ENCODE measurements around the gene CNTN1. TPM values are rescaled to one million over a fixed set of nuclear protein-coding genes. Genes with fewer than 3 reads are reported as not detected.

The CNTN1 gene
- total RNA-seq, 4 donors from 2014 or later: 0.15 to 0.29 (median 0.22) TPM

- DNase-seq (no peak), ATAC-seq (no peak)
- TF ChIP-seq POLR2A (IDR thresholded peaks at IDR 0.05) (no peak), CTCF (IDR thresholded peaks at IDR 0.05 in 4 of 5, conservative IDR thresholded peaks at IDR 0.05 in 1 of 5) (no peak)
- Histone ChIP-seq H3K27me3 (no peaks in the 10 kb centered on the region), H3K4me1 (no peaks in the 10 kb centered on the region), H3K9me3 (no peaks in the 10 kb centered on the region), H3K4me3 (no peak overlapping the region), H3K36me3 (no peaks in the 10 kb centered on the region), H3K27ac (no peak overlapping the region)
- in situ Hi-C loops (cut with MboI; ENCODE audit: low sequenced_read_pairs in 4 of 4) (no loop called here), intact Hi-C loops (cut with DNase I; ENCODE audit: low total_unique reads) (no loop called here)
Observed at GRCh38 chr12:40769846-40770245, 77.6 kb downstream of the CNTN1 start.

- TF ChIP-seq CTCF (IDR thresholded peaks at IDR 0.05 in 4 of 5, conservative IDR thresholded peaks at IDR 0.05 in 1 of 5) (no peak), POLR2A (IDR thresholded peaks at IDR 0.05) (no peak)
- in situ Hi-C loops (cut with MboI; ENCODE audit: low sequenced_read_pairs in 4 of 4) (no loop called here), intact Hi-C loops (cut with DNase I; ENCODE audit: low total_unique reads) (no loop called here)
- DNase-seq (no peak), ATAC-seq (no peak)
- Histone ChIP-seq H3K4me3 (no peak overlapping the region), H3K9me3 (no peaks in the 10 kb centered on the region), H3K4me1 (no peaks in the 10 kb centered on the region), H3K36me3 (no peaks in the 10 kb centered on the region), H3K27me3 (no peaks in the 10 kb centered on the region), H3K27ac (no peak overlapping the region)
Observed at GRCh38 chr12:40770781-40771180, 78.5 kb downstream of the CNTN1 start.

GRCh38 chr12:40775661-40776060 is 83.4 kb downstream of the CNTN1 start:
- intact Hi-C loops (cut with DNase I; ENCODE audit: low total_unique reads): no loop called here
- Histone ChIP-seq H3K9me3 (no peaks in the 10 kb centered on the region), H3K4me1 (no peaks in the 10 kb centered on the region), H3K4me3 (no peak overlapping the region), H3K36me3 (no peaks in the 10 kb centered on the region), H3K27ac (no peak overlapping the region), H3K27me3 (no peaks in the 10 kb centered on the region)
- TF ChIP-seq POLR2A (IDR thresholded peaks at IDR 0.05) (no peak), CTCF (IDR thresholded peaks at IDR 0.05 in 4 of 5, conservative IDR thresholded peaks at IDR 0.05 in 1 of 5) (no peak)
- no peak for ATAC-seq
- in situ Hi-C loops (cut with MboI; ENCODE audit: low sequenced_read_pairs in 4 of 4): no loop called here
- no peak for DNase-seq

- intact Hi-C loops (cut with DNase I; ENCODE audit: low total_unique reads): no loop called here
- Histone ChIP-seq H3K27ac (no peak overlapping the region), H3K27me3 (no peaks in the 10 kb centered on the region), H3K9me3 (no peaks in the 10 kb centered on the region), H3K36me3 (no peaks in the 10 kb centered on the region), H3K4me1 (no peaks in the 10 kb centered on the region), H3K4me3 (no peak overlapping the region)
- TF ChIP-seq CTCF (IDR thresholded peaks at IDR 0.05 in 4 of 5, conservative IDR thresholded peaks at IDR 0.05 in 1 of 5) (no peak), POLR2A (IDR thresholded peaks at IDR 0.05) (no peak)
- in situ Hi-C loops (cut with MboI; ENCODE audit: low sequenced_read_pairs in 4 of 4): no loop called here
- no peak for DNase-seq
- no peak for ATAC-seq
Observed at GRCh38 chr12:40784102-40784501, 91.9 kb downstream of the CNTN1 start.

GRCh38 chr12:40788276-40788675 is 96.0 kb downstream of the CNTN1 start:
- in situ Hi-C loops (cut with MboI; ENCODE audit: low sequenced_read_pairs in 4 of 4) (no loop called here), intact Hi-C loops (cut with DNase I; ENCODE audit: low total_unique reads) (no loop called here)
- ATAC-seq (no peak), DNase-seq (no peak)
- no peaks in the 10 kb centered on the region for H3K9me3 ChIP-seq
- no peaks in the 10 kb centered on the region for H3K36me3 ChIP-seq
- TF ChIP-seq CTCF (IDR thresholded peaks at IDR 0.05 in 4 of 5, conservative IDR thresholded peaks at IDR 0.05 in 1 of 5) (no peak), POLR2A (IDR thresholded peaks at IDR 0.05) (no peak)
- H3K27ac ChIP-seq: no peak overlapping the region
- H3K27me3 ChIP-seq: no peaks in the 10 kb centered on the region
- H3K4me1 ChIP-seq: no peaks in the 10 kb centered on the region
- H3K4me3 ChIP-seq: no peak overlapping the region

All from gastrocnemius medialis (tissue), 4 donors.